Activated CD8-positive, alpha-beta T cell treated with anti-CD3 and anti-CD28 coated beads, Interleukin-2, amount 10 ng/mL, durations not matched to agents 7 days and 5 days (primary cell): ENCODE measurements around the gene TSPAN9. TPM values are rescaled to one million over a fixed set of nuclear protein-coding genes. Genes with fewer than 3 reads are reported as not detected.

ENCODE experiments used
- ATAC-seq: fragments of 150-1000 bp; cut with Tn5 transposase; one replicate; pipeline ENCODE4 v1.10.0; 2021; ENCODE audit warnings: moderate library complexity
- CTCF ChIA-PET: fragments of 350-600 bp; sonication (Branson Sonifier 250); formaldehyde crosslinking; loops from one replicate; lab custom pipeline; 2021; ENCODE audit warnings: antibody characterized with exemption; lab: Charles Lee
- POLR2A ChIA-PET: fragments of 350-600 bp; sonication (Branson Sonifier 250); formaldehyde crosslinking; loops from one replicate; lab custom pipeline; 2021; ENCODE audit warnings: antibody characterized with exemption; lab: Charles Lee
- DNase-seq: peaks from one replicate; pipeline ENCODE4 v3.0.0-alpha.2; 2020
- H3K27ac Mint-ChIP-seq: one replicate; pipeline ENCODE4 v1.8.0; 2021; ENCODE audit warnings: mild to moderate bottlenecking, mixed read lengths
- H3K27me3 Mint-ChIP-seq: one replicate; pipeline ENCODE4 v1.8.0; 2021; ENCODE audit warnings: low read depth, mixed read lengths
- H3K36me3 Mint-ChIP-seq: one replicate; pipeline ENCODE4 v1.8.0; 2021; ENCODE audit warnings: low read depth, mixed read lengths
- H3K4me1 Mint-ChIP-seq: one replicate; pipeline ENCODE4 v1.8.0; 2021; ENCODE audit warnings: low read depth, mixed read lengths
- H3K4me3 Mint-ChIP-seq: one replicate; pipeline ENCODE4 v1.8.0; 2021; ENCODE audit warnings: mild to moderate bottlenecking, mixed read lengths
- H3K9me3 Mint-ChIP-seq: one replicate; pipeline ENCODE4 v1.8.0; 2022; ENCODE audit warnings: mixed read lengths; ENCODE audit not compliant: insufficient read depth
- total RNA-seq, 2 experiments: library from RNA; stranded (reverse); gene quantifications; one replicate each; pipeline ENCODE4 v1.2.3, GENCODE V29; 2021

TSPAN9 gene
- total RNA-seq, 2 experiments from 2014 or later: not detected

GRCh38 chr12:3168223-3169221 is 91.3 kb downstream of the TSPAN9 start:
- H3K4me3 Mint-ChIP-seq: no peak overlapping the region
- H3K9me3 Mint-ChIP-seq: no peaks in the 10 kb centered on the region
- H3K27ac Mint-ChIP-seq: no peak overlapping the region
- DNase-seq (no peak), ATAC-seq (no peak)
- peaks cover 7% of the 10 kb centered on the region for H3K27me3 Mint-ChIP-seq
- no peaks in the 10 kb centered on the region for H3K4me1 Mint-ChIP-seq
- POLR2A ChIA-PET: no interaction called here
- CTCF ChIA-PET: interaction anchor here (0.8 to 1.2 kb wide), 3 partner anchors 33 to 132 kb away, joined by 3 read pairs; no protein-coding TSS in a partner anchor
- no peaks in the 10 kb centered on the region for H3K36me3 Mint-ChIP-seq

GRCh38 chr12:3170423-3171194 is 93.4 kb downstream of the TSPAN9 start:
- Mint-ChIP-seq H3K27ac (no peak overlapping the region), H3K36me3 (no peaks in the 10 kb centered on the region), H3K27me3 (peaks cover 7% of the 10 kb centered on the region), H3K4me3 (no peak overlapping the region), H3K9me3 (no peaks in the 10 kb centered on the region), H3K4me1 (no peaks in the 10 kb centered on the region)
- ChIA-PET CTCF (no interaction called here), POLR2A (interaction anchor here (0.6 kb wide), 1 partner anchor 251 kb away, joined by 3 read pairs; no protein-coding TSS in a partner anchor)
- no peak for ATAC-seq
- DNase-seq: no peak

GRCh38 chr12:3171195-3171591 is 94.0 kb downstream of the TSPAN9 start:
- Mint-ChIP-seq H3K4me1 (no peaks in the 10 kb centered on the region), H3K4me3 (no peak overlapping the region), H3K36me3 (no peaks in the 10 kb centered on the region), H3K27me3 (peaks cover 7% of the 10 kb centered on the region), H3K27ac (no peak overlapping the region), H3K9me3 (no peaks in the 10 kb centered on the region)
- CTCF ChIA-PET: no interaction called here
- POLR2A ChIA-PET: interaction anchor here (0.6 kb wide), 1 partner anchor 251 kb away, joined by 3 read pairs; no protein-coding TSS in a partner anchor
- ATAC-seq (no peak), DNase-seq (no peak)

DNA sequence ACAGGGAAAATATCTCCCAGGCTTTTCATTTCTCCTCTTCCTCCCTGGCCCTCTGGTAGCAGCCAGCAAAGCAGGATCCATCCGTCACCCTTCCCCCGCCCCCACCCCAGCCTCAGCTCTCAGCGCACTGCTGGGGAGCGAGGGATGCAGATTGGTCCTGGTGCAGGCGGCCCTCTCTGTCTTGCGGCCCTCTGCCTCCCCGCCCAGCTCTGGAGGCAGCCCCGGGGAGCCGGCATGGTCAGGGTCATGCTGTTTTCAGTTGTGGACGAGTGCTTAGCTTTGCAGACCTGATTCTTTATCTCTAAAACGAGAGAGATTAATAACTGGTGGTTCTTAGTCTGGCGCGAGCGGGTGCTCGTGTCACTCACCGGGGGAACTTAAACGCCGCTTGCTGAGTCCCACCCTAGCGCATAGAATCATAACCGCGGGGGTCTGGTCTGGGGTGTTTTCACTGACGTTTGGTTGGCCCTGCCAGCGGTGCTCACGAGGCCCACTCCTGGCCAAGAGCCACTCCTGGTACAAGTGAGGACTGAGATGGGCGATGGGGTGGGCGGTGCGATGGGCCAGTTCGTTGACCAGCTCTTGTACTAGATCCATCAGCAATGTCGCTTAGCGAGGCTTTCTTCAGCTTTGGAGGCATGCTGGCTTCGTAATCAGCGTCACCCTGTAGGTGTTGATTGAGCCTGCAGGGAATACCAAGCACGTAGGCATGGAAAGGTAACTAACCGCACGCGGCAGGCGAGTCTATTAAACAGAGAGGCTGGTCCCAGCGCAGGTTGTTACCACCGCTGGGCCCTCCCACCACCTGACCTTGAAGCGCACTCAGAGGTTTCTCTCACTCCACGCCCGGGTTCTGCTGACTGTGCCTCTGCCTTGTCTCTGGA is 95.2 kb downstream of the TSPAN9 start:
- no peaks in the 10 kb centered on the region for H3K4me1 Mint-ChIP-seq
- peaks cover 4% of the 10 kb centered on the region for H3K27me3 Mint-ChIP-seq
- DNase-seq (no peak), ATAC-seq (no peak)
- no peaks in the 10 kb centered on the region for H3K36me3 Mint-ChIP-seq
- ChIA-PET CTCF (no interaction called here), POLR2A (no interaction called here)
- H3K27ac Mint-ChIP-seq: no peak overlapping the region
- H3K4me3 Mint-ChIP-seq: no peak overlapping the region
- H3K9me3 Mint-ChIP-seq: no peaks in the 10 kb centered on the region

DNA sequence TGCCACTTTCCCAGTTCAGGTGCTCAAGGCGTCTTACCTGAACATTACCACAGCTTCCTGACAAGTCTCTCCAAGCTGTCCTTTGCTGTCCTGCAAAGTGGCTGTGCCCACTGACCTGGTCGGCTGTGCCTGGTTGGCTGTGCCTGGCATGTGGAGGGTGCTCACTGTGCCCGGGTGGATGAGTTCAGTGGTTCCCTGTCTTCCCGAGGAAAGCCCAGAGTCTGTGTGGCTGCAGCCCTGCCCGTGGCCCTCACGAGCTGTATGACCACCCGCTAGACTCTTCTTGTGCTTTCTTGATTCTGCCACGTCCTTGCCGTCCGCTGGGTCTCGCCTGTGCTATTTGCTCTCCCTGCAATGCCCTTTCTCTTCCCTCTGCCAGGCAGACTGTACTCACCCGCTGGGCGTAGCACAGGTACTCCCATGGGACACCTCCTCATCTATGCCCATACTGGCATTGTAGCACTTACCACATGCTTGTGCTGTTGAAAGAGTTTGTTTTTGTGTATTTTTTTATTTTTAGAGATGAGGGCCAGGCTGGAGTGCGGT is 95.9 kb downstream of the TSPAN9 start:
- CTCF ChIA-PET: no interaction called here
- POLR2A ChIA-PET: no interaction called here
- H3K27me3 Mint-ChIP-seq: peaks cover 9% of the 10 kb centered on the region
- H3K4me3 Mint-ChIP-seq: no peak overlapping the region
- no peaks in the 10 kb centered on the region for H3K9me3 Mint-ChIP-seq
- H3K27ac Mint-ChIP-seq: no peak overlapping the region
- no peaks in the 10 kb centered on the region for H3K36me3 Mint-ChIP-seq
- ATAC-seq: no peak
- no peak for DNase-seq
- H3K4me1 Mint-ChIP-seq: no peaks in the 10 kb centered on the region

- POLR2A ChIA-PET: no interaction called here
Measured at GRCh38 chr12:3173912-3174311, 96.7 kb downstream of the TSPAN9 start.

DNA sequence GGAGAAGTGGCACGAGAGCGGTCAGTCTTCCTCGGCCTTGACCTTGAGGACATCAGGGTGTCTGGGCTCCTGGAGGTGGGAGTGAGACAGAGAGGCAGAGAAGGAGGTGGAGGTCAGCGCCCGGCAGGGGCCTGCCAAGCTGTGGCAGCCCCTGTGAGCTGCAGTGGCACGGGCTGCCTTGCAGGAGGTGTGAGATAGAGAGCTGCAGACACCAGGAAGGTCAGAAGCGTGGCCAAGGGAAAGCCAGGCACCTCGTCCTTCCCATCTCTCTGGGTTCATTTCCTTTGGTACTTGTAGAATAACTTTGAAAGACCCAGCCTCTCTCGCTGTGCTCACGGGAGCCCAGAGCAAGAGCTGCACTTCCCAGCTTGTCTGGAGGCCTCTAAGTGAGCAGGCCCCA is 98.1 kb downstream of the TSPAN9 start:
- ATAC-seq (no peak), DNase-seq (no peak)
- H3K9me3 Mint-ChIP-seq: no peaks in the 10 kb centered on the region
- ChIA-PET CTCF (no interaction called here), POLR2A (no interaction called here)
- H3K4me3 Mint-ChIP-seq: no peak overlapping the region
- no peaks in the 10 kb centered on the region for H3K4me1 Mint-ChIP-seq
- H3K36me3 Mint-ChIP-seq: no peaks in the 10 kb centered on the region
- no peak overlapping the region for H3K27ac Mint-ChIP-seq
- peaks cover 20% of the 10 kb centered on the region for H3K27me3 Mint-ChIP-seq

More at GRCh38 chr12:3173912-3174311, 96.7 kb downstream of the TSPAN9 start:
- no peak overlapping the region for H3K27ac Mint-ChIP-seq
- no peaks in the 10 kb centered on the region for H3K36me3 Mint-ChIP-seq
- DNase-seq (no peak), ATAC-seq (no peak)
- no peak overlapping the region for H3K4me3 Mint-ChIP-seq
- H3K9me3 Mint-ChIP-seq: no peaks in the 10 kb centered on the region
- H3K27me3 Mint-ChIP-seq: peaks cover 14% of the 10 kb centered on the region
- CTCF ChIA-PET: no interaction called here
- H3K4me1 Mint-ChIP-seq: no peaks in the 10 kb centered on the region

DNA sequence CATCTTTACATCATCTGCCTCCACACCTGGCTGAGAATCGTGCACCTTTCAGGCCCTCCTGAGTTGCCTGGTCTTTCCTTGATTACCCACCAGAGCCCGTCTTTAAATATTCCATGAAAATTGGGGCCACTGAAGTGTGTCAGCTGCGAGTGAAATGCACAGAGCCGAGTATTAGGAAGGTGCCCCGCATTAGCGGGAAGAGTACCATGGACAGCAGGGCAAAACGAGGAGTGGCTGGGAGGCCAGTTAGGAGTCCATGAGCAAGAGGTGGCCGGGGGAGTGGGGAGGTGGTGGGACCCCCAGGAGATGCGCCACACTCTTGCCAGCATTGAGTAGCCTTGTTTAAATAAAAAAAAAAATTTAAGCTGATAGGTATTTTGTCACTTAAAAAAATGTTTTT is 99.6 kb downstream of the TSPAN9 start:
- CTCF ChIA-PET: interaction anchor here (0.7 kb wide), 1 partner anchor 104 kb away, joined by 3 read pairs; no protein-coding TSS in a partner anchor
- POLR2A ChIA-PET: no interaction called here
- peaks cover 24% of the 10 kb centered on the region for H3K27me3 Mint-ChIP-seq
- no peak for DNase-seq
- no peaks in the 10 kb centered on the region for H3K36me3 Mint-ChIP-seq
- H3K4me1 Mint-ChIP-seq: no peaks in the 10 kb centered on the region
- ATAC-seq: no peak
- no peak overlapping the region for H3K27ac Mint-ChIP-seq
- H3K9me3 Mint-ChIP-seq: no peaks in the 10 kb centered on the region
- H3K4me3 Mint-ChIP-seq: no peak overlapping the region

DNA sequence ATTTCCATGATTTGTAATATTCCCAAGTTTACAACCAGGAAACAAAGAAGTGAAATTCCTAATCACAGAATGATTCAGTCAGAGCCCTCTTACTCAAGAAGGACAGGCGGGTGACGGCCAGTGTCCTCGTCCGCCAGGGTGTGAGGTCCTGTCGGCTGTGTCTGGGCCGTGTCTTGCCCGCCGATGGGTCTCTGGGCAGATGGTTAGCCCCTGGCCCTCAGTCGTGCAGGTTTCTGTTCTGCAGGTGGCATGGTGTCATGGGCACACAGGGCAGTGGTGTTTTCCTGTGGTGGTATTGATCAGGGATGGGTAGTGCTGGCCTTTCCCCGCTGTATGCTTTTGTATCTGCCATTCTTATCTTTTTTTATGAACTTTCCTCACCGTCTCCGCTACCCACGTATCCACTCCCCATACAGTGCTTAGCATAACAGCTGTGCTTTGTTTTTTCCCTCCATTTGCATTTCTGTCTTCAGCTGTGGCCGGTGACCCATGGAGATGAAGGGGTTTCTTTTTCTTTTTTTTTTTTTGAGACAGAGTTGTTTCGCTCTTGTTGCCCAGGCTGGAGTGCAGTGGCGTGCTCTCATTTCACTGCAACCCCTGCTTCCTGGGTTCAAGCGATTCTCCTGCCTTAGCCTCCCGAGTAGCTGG is 100.7 kb downstream of the TSPAN9 start:
- POLR2A ChIA-PET: no interaction called here
- no peaks in the 10 kb centered on the region for H3K4me1 Mint-ChIP-seq

DNA sequence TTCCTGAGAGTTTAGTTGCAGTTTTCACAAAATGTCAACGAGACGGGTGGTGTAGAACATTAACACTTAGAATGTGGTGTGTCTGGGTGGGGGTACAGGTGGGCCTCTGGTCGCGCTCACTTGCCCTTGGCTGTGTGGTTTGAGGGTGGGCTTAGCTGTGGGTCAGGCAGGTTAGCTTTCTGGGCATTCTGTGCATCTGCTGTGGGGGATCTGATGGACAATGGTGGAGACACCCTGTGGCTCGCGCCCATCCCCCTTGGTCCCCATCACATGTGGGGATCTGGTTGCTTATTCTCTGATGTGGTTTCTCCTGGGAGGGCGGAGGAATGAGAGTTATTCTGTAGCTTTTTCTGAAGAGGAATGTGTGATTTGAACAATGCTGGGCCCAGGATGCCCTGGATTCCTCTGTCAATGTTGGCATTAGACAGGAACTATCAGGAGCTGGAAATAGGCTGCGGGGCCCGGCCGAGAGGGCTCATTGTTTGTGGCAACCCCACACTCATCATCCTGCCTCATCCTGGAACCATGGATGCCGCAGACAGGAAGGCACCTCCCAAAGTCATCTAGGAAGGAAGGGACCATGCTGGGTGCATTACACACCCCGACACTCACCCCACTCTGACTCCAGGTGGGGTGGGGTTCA is 101.6 kb downstream of the TSPAN9 start:
- no peak for DNase-seq
- ATAC-seq: no peak
- H3K36me3 Mint-ChIP-seq: no peaks in the 10 kb centered on the region
- ChIA-PET CTCF (interaction anchor here (1.1 to 1.4 kb wide), 2 partner anchors 24 to 97 kb away, joined by 3 to 4 read pairs; no protein-coding TSS in a partner anchor), POLR2A (no interaction called here)
- H3K4me3 Mint-ChIP-seq: no peak overlapping the region
- H3K27me3 Mint-ChIP-seq: peaks cover 24% of the 10 kb centered on the region
- H3K4me1 Mint-ChIP-seq: no peaks in the 10 kb centered on the region
- no peak overlapping the region for H3K27ac Mint-ChIP-seq
- no peaks in the 10 kb centered on the region for H3K9me3 Mint-ChIP-seq

More for the DNA sequence above, 100.7 kb downstream of the TSPAN9 start:
- DNase-seq (no peak), ATAC-seq (no peak)
- Mint-ChIP-seq H3K9me3 (no peaks in the 10 kb centered on the region), H3K27ac (no peak overlapping the region), H3K36me3 (no peaks in the 10 kb centered on the region), H3K4me3 (no peak overlapping the region), H3K27me3 (peaks cover 24% of the 10 kb centered on the region)
- CTCF ChIA-PET: no interaction called here
